IMR-90 (cell line): ENCODE results near the gene LHFPL3. TPM values are rescaled to one million over a fixed set of nuclear protein-coding genes. Genes with fewer than 3 reads are reported as not detected.

ENCODE experiments used
- ATAC-seq: fragments of 200-7000 bp; cut with Tn5 transposase; 2 replicates; pipeline ENCODE4 v1.9.1; 2020; ENCODE audit warnings: low read depth, mild to moderate bottlenecking, moderate library complexity
- BruUV-seq: library from RNA; stranded (reverse); fragments of 400-500 nt; replicated peaks from 2 replicates; lab custom pipeline; 2021; lab: Mats Ljungman, UMichigan
- CTCF ChIA-PET: fragments of 300-600 bp; formaldehyde crosslinking; extraction: SDS; loops from one replicate; lab custom pipeline; 2021; ENCODE audit warnings: antibody characterized with exemption; lab: Yijun Ruan, JAX
- POLR2A ChIA-PET: fragments of 300-600 bp; sonication (Branson Sonifier 250); formaldehyde crosslinking; loops from one replicate; lab custom pipeline; 2022; ENCODE audit warnings: antibody characterized with exemption; ENCODE audit not compliant: unreplicated experiment; lab: Charles Lee
- DNase-seq: peaks from one replicate; pipeline ENCODE4 v3.0.0; 2013
- H2AFZ ChIP-seq: replicated peaks from 2 replicates; pipeline ENCODE3; 2013; ENCODE audit warnings: low read length, mild to moderate bottlenecking; ENCODE audit not compliant: poor library complexity
- H2AK5ac ChIP-seq: 2 replicates; pipeline ENCODE4 v1.6.1; 2013; ENCODE audit warnings: low read depth, low read length, inconsistent platforms
- H2AK9ac ChIP-seq: replicated peaks from 2 replicates; pipeline ENCODE3; 2013; ENCODE audit warnings: mild to moderate bottlenecking, low read depth, low read length, moderate library complexity; ENCODE audit not compliant: poor library complexity
- H2BK120ac ChIP-seq: 2 replicates; pipeline ENCODE4 v1.6.1; 2013; ENCODE audit warnings: low read depth, low read length, inconsistent platforms
- H2BK15ac ChIP-seq: 3 replicates; pipeline ENCODE4 v1.6.1; 2013; ENCODE audit warnings: low read depth, low read length, inconsistent platforms
- H2BK20ac ChIP-seq: 2 replicates; pipeline ENCODE4 v1.6.1; 2013; ENCODE audit warnings: low read depth, mild to moderate bottlenecking, inconsistent platforms, low read length, moderate library complexity
- H2BK5ac ChIP-seq: 2 replicates; pipeline ENCODE4 v1.6.1; 2013; ENCODE audit warnings: mild to moderate bottlenecking, low read depth, low read length, inconsistent platforms; ENCODE audit not compliant: poor library complexity, severe bottlenecking
- H3K14ac ChIP-seq: replicated peaks from 2 replicates; pipeline ENCODE4 v1.6.1; 2013; ENCODE audit warnings: low read depth, low read length, inconsistent platforms
- H3K18ac ChIP-seq: 2 replicates; pipeline ENCODE4 v1.6.1; 2013; ENCODE audit warnings: low read depth, low read length, control low read depth
- H3K23ac ChIP-seq: 2 replicates; pipeline ENCODE4 v1.6.1; 2013; ENCODE audit warnings: low read depth, low read length, inconsistent platforms
- H3K27ac ChIP-seq: 2 replicates; pipeline ENCODE4 v1.5.1; 2013; ENCODE audit warnings: mild to moderate bottlenecking, control low read depth, low read length; ENCODE audit not compliant: insufficient read depth
- H3K27me3 ChIP-seq: 2 replicates; pipeline ENCODE4 v1.6.1; 2013; ENCODE audit warnings: low read length; ENCODE audit not compliant: control insufficient read depth, insufficient read depth
- H3K36me3 ChIP-seq: 2 replicates; pipeline ENCODE4 v1.6.1; 2013; ENCODE audit warnings: low read length, mixed read lengths; ENCODE audit not compliant: control insufficient read depth, insufficient read depth
- H3K4ac ChIP-seq: 2 replicates; pipeline ENCODE4 v1.6.1; 2013; ENCODE audit warnings: low read depth, low read length, inconsistent platforms
- H3K4me1 ChIP-seq: 2 replicates; pipeline ENCODE4 v1.6.1; 2013; ENCODE audit warnings: low read length, mixed read lengths; ENCODE audit not compliant: control insufficient read depth, insufficient read depth
- H3K4me2 ChIP-seq: 2 replicates; pipeline ENCODE4 v1.6.1; 2013; ENCODE audit warnings: low read depth, mild to moderate bottlenecking, control low read depth, low read length, moderate library complexity
- H3K4me3 ChIP-seq: 2 replicates; pipeline ENCODE4 v1.5.1; 2013; ENCODE audit warnings: low read depth, mild to moderate bottlenecking, control low read depth, low read length, moderate library complexity; ENCODE audit not compliant: insufficient read depth
- H3K56ac ChIP-seq: 2 replicates; pipeline ENCODE4 v1.6.1; 2013; ENCODE audit warnings: low read length, inconsistent platforms; ENCODE audit not compliant: insufficient read depth; ENCODE audit errors: extremely low read depth
- H3K79me1 ChIP-seq, 2 experiments: 2 replicates each; pipeline ENCODE4 v1.6.1; 2013; ENCODE audit warnings: low read length in 2 of 2, inconsistent platforms in 1 of 2, low read depth in 1 of 2
- H3K9ac ChIP-seq: 2 replicates; pipeline ENCODE4 v1.6.1; 2013; ENCODE audit warnings: low read depth, low read length, control low read depth
- H3K9me1 ChIP-seq: 2 replicates; pipeline ENCODE4 v1.6.1; 2013; ENCODE audit warnings: low read length, inconsistent platforms; ENCODE audit not compliant: insufficient read depth
- H3K9me3 ChIP-seq: 2 replicates; pipeline ENCODE4 v1.6.1; 2013; ENCODE audit warnings: low read length; ENCODE audit not compliant: control insufficient read depth, insufficient read depth
- H4K20me1 ChIP-seq: 2 replicates; pipeline ENCODE4 v1.6.1; 2013; ENCODE audit warnings: low read length, inconsistent platforms; ENCODE audit not compliant: insufficient read depth
- H4K5ac ChIP-seq: 2 replicates; pipeline ENCODE4 v1.6.1; 2013; ENCODE audit warnings: mild to moderate bottlenecking, low read depth, low read length, control low read depth
- H4K8ac ChIP-seq, 2 experiments: 2 replicates each; pipeline ENCODE4 v1.6.1; 2013; ENCODE audit warnings: low read depth in 2 of 2, low read length in 2 of 2, control low read depth in 1 of 2, inconsistent platforms in 1 of 2
- H4K91ac ChIP-seq: 2 replicates; pipeline ENCODE4 v1.6.1; 2013; ENCODE audit warnings: low read depth, low read length, inconsistent platforms; ENCODE audit not compliant: insufficient read depth
- BHLHE40 ChIP-seq: fragments of 150-350 bp; IDR thresholded peaks from 2 replicates; pipeline ENCODE4 v1.6.1; 2016; ENCODE audit warnings: mild to moderate bottlenecking, low read depth, low read length
- CEBPB ChIP-seq: IDR thresholded peaks from 2 replicates; pipeline ENCODE4 v1.6.1; 2012; ENCODE audit warnings: low read depth, low read length, improper control_type of control experiment
- CTCF ChIP-seq: conservative IDR thresholded peaks from 2 replicates; pipeline ENCODE4 v1.5.1; 2012; ENCODE audit warnings: mild to moderate bottlenecking, low read depth, low read length, improper control_type of control experiment
- ELK1 ChIP-seq: fragments of 150-350 bp; IDR thresholded peaks from 2 replicates; pipeline ENCODE4 v1.6.1; 2016; ENCODE audit warnings: low read depth, mild to moderate bottlenecking, low read length, moderate library complexity, borderline replicate concordance
- RAD21 ChIP-seq: IDR thresholded peaks from 2 replicates; pipeline ENCODE4 v1.6.1; 2012; ENCODE audit warnings: low read length, improper control_type of control experiment
- RFX5 ChIP-seq: IDR thresholded peaks from 2 replicates; pipeline ENCODE4 v1.8.0; 2012; ENCODE audit warnings: low read depth, mild to moderate bottlenecking, low read length, moderate library complexity
- USF2 ChIP-seq: fragments of 150-350 bp; IDR thresholded peaks from 2 replicates; pipeline ENCODE4 v1.6.1; 2017; ENCODE audit warnings: mild to moderate bottlenecking, antibody characterized with exemption, low read length, low read depth
- whole genome bisulfite sequencing, 2 experiments: methylation state at CpG; one replicate each; pipeline versions ENCODE4 v1.1.5 to v1.1.7; 2013; ENCODE audit warnings: missing lambda C conversion rate in 2 of 2; ENCODE audit not compliant: insufficient read length in 1 of 2; ENCODE audit errors: extremely low coverage in 2 of 2; 5-methylcytosine and 5-hydroxymethylcytosine counted together
- dilution Hi-C: fragments of 300-500 bp; cut with HindIII; formaldehyde crosslinking; loops from one replicate; pipeline ENCODE4 v1.14.3; 2018; ENCODE audit warnings: low sequenced_read_pairs; ENCODE audit not compliant: unreplicated experiment
- in situ Hi-C: fragments of 300-500 bp; cut with MboI; formaldehyde crosslinking; loops from 3 replicates; pipeline ENCODE4 v1.14.3; 2019; ENCODE audit warnings: low sequenced_read_pairs, inconsistent platforms, mixed read lengths
- intact Hi-C: fragments of 100-400 bp; cut with micrococcal nuclease; formaldehyde crosslinking; loops from 2 replicates; pipeline ENCODE4 v1.10.0; 2022
- polyA plus RNA-seq, 3 experiments: library from polyadenylated mRNA; depleted of rRNA; stranded (reverse); fragments of >200 nt; gene quantifications; 2 replicates each; pipeline ENCODE4 v1.2.3, GENCODE V29; 2012; ENCODE audit warnings: low replicate concordance in 1 of 3
- total RNA-seq: library from RNA; depleted of rRNA; stranded (reverse); fragments of >200 nt; gene quantifications from 2 replicates; pipeline ENCODE4 v1.2.3, GENCODE V29; 2012

Gene LHFPL3
- total and polyA plus RNA-seq, 2 of the 4 experiments (the other 2 are of a cell fraction), result not detected

- Histone ChIP-seq H4K91ac (no peak overlapping the region), H2BK5ac (no peak overlapping the region), H3K4me1 (no peaks in the 10 kb centered on the region), H3K36me3 (no peaks in the 10 kb centered on the region), H3K56ac (no peak overlapping the region), H2BK120ac (no peak overlapping the region), H3K9me1 (no peaks in the 10 kb centered on the region), H4K5ac (no peak overlapping the region), H3K27me3 (no peaks in the 10 kb centered on the region), H3K27ac (no peak overlapping the region), H3K23ac (no peak overlapping the region), H3K9ac (no peak overlapping the region), H2AK5ac (no peak overlapping the region), H4K20me1 (no peaks in the 10 kb centered on the region), H3K14ac (no peak overlapping the region), H2BK15ac (no peak overlapping the region), H3K4me3 (no peak overlapping the region), H3K4me2 (no peak overlapping the region), H3K18ac (no peak overlapping the region), H3K79me1 (no peaks in the 10 kb centered on the region), H2AFZ (no peak overlapping the region), H4K8ac (no peak overlapping the region), H2AK9ac (no peak overlapping the region), H3K4ac (no peak overlapping the region), H2BK20ac (no peak overlapping the region), H3K9me3 (no peaks in the 10 kb centered on the region)
- no TSS peak for BruUV-seq
- TF ChIP-seq BHLHE40, result no peak
- no peak for TF ChIP-seq RAD21
- TF ChIP-seq RFX5, result no peak
- TF ChIP-seq CTCF, result no peak
- TF ChIP-seq USF2, result no peak
- no peak for TF ChIP-seq CEBPB
- no peak for TF ChIP-seq ELK1
- dilution Hi-C loops (no loop called here), in situ Hi-C loops (no loop called here), intact Hi-C loops (no loop called here)
- POLR2A ChIA-PET, result no interaction called here
- no peak for ATAC-seq
- no CpG with 5 or more reads among the region's 2 CpGs for WGBS, 2 experiments
- CTCF ChIA-PET, result no interaction called here
- DNase-seq, result no peak
These were observed 476.3 kb downstream of the LHFPL3 start for GRCh38 chr7:104804696-104805095.
